ENCODE data around the gene SMURF1.

DNA sequence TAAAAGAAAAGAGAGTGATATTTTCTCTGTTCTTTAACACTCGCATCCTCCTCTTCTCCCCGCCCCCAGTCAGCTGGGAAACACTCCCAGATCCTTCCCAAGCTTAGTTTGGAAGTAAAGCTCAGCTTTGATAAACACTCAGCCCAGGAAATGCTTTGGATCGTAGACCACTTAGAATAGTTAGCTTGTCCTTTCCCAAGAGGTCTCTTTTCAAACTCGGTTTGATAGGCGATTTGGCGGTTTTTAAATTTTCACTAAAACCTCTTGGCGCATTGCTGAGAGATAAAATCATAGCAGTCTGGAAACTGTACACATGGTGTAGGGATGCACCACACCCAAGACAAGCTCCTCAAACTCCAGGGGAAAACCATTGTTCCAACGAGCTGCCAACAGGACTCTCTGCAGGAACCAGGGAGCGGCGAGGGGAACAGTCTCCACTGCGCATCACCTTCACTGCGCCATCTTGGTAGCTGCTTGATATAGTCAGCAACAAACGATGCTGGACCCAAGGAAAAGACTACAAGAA lies 22.3 kb downstream of the SMURF1 start:
- TF ChIP-seq, protein P1, sequence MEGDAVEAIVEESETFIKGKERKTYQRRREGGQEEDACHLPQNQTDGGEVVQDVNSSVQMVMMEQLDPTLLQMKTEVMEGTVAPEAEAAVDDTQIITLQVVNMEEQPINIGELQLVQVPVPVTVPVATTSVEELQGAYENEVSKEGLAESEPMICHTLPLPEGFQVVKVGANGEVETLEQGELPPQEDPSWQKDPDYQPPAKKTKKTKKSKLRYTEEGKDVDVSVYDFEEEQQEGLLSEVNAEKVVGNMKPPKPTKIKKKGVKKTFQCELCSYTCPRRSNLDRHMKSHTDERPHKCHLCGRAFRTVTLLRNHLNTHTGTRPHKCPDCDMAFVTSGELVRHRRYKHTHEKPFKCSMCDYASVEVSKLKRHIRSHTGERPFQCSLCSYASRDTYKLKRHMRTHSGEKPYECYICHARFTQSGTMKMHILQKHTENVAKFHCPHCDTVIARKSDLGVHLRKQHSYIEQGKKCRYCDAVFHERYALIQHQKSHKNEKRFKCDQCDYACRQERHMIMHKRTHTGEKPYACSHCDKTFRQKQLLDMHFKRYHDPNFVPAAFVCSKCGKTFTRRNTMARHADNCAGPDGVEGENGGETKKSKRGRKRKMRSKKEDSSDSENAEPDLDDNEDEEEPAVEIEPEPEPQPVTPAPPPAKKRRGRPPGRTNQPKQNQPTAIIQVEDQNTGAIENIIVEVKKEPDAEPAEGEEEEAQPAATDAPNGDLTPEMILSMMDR (conservative IDR thresholded peaks at IDR 0.05; ENCODE audit: low read depth, low read length) = no peak
- TF ChIP-seq POLR2A (IDR thresholded peaks at IDR 0.05; ENCODE audit: low read depth, low read length) = no peak
- TF ChIP-seq RCOR1 (IDR thresholded peaks at IDR 0.05; ENCODE audit: insufficient replicate concordance, low read length) = no peak
- no peak for TF ChIP-seq SMC3 (IDR thresholded peaks at IDR 0.05; ENCODE audit: low read depth, low read length)
- TF ChIP-seq RAD21 (IDR thresholded peaks at IDR 0.05; ENCODE audit: low read length) = no peak
- TF ChIP-seq RFX5 (IDR thresholded peaks at IDR 0.05; ENCODE audit: low read depth, low read length) = no peak
- TF ChIP-seq, protein P2, sequence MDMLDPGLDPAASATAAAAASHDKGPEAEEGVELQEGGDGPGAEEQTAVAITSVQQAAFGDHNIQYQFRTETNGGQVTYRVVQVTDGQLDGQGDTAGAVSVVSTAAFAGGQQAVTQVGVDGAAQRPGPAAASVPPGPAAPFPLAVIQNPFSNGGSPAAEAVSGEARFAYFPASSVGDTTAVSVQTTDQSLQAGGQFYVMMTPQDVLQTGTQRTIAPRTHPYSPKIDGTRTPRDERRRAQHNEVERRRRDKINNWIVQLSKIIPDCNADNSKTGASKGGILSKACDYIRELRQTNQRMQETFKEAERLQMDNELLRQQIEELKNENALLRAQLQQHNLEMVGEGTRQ (IDR thresholded peaks at IDR 0.05; ENCODE audit: low read depth, low read length) = no peak
- TF ChIP-seq CHD1 (IDR thresholded peaks at IDR 0.05; ENCODE audit: low read depth, low read length) = no peak
- no peak for TF ChIP-seq MXI1 (IDR thresholded peaks at IDR 0.05; ENCODE audit: borderline replicate concordance, low read depth, low read length)
- no peak for TF ChIP-seq CEBPB (IDR thresholded peaks at IDR 0.05; ENCODE audit: low read depth, low read length)
- no peak for TF ChIP-seq MAFK (IDR thresholded peaks at IDR 0.05; ENCODE audit: low read depth, low read length)
- TF ChIP-seq BHLHE40 (IDR thresholded peaks at IDR 0.05; ENCODE audit: low read depth, low read length) = no peak
